Gastrocnemius medialis (tissue), 4 donors: ENCODE measurements around the gene PHOSPHO2. TPM values are rescaled to one million over a fixed set of nuclear protein-coding genes. Genes with fewer than 3 reads are reported as not detected.

Experiments
- ATAC-seq, 2 donors: fragments of 150-250 bp; one replicate each; pipeline ENCODE4 v1.9.1; 2016
- DNase-seq, 2 donors: peaks; one replicate each; pipeline ENCODE4 v3.0.0-alpha.2; 2019
- H3K27ac ChIP-seq, 4 donors: fragments of 200-600 bp; sonication (generic); 1 replicate in 1 of 4; 2 replicates in 3 of 4; pipeline ENCODE4 v1.5.1; 2016 to 2018; ENCODE audit warnings: mild to moderate bottlenecking in 2 of 4, moderate library complexity in 1 of 4
- H3K27me3 ChIP-seq, 3 donors: fragments of 200-600 bp; sonication (generic) in 2 of 3; 1 replicate in 1 of 3; 2 replicates in 2 of 3; pipeline versions ENCODE4 v1.5.1 to v1.6.0; 2016 to 2019; ENCODE audit warnings: mild to moderate bottlenecking in 1 of 3, moderate library complexity in 1 of 3
- H3K36me3 ChIP-seq, 2 donors: fragments of 200-600 bp; sonication (generic) in 1 of 2; one replicate each; pipeline ENCODE4 v1.5.1; 2017 to 2018
- H3K4me1 ChIP-seq, 2 donors: fragments of 200-600 bp; sonication (generic) in 1 of 2; one replicate each; pipeline ENCODE4 v1.5.1; 2016 to 2017; ENCODE audit warnings: mild to moderate bottlenecking in 2 of 2
- H3K4me3 ChIP-seq, 4 donors: fragments of 200-600 bp; sonication (generic) in 3 of 4; 1 replicate in 1 of 4; 2 replicates in 3 of 4; pipeline ENCODE4 v1.5.1; 2016 to 2019; ENCODE audit warnings: mild to moderate bottlenecking in 2 of 4
- H3K9me3 ChIP-seq, 3 donors: fragments of 200-600 bp; sonication (generic) in 2 of 3; 1 replicate in 1 of 3; 2 replicates in 2 of 3; pipeline ENCODE4 v1.5.1; 2016 to 2019
- CTCF ChIP-seq, 5 experiments: fragments of 450-650 bp in 3 of 5; fragments of 200-600 bp in 2 of 5; sonication (generic) in 2 of 5; IDR thresholded peaks in 4 of 5; conservative IDR thresholded peaks in 1 of 5; 1 replicate in 4 of 5; 2 replicates in 1 of 5; pipeline ENCODE4 v1.5.1; 2016 to 2019; ENCODE audit warnings: antibody characterized with exemption in 5 of 5, mild to moderate bottlenecking in 3 of 5, moderate library complexity in 3 of 5
- POLR2A ChIP-seq, 2 donors: fragments of 450-650 bp; IDR thresholded peaks; one replicate each; pipeline ENCODE4 v1.6.1; 2017; ENCODE audit warnings: antibody characterized with exemption in 2 of 2, mild to moderate bottlenecking in 2 of 2, moderate library complexity in 2 of 2
- in situ Hi-C, 4 donors: fragments of 200-750 bp; cut with MboI; loops; one replicate each; pipeline versions ENCODE4 v1.15.0 to v1.8.0; 2017; ENCODE audit warnings: low sequenced_read_pairs in 4 of 4
- intact Hi-C: fragments of 100-400 bp; cut with DNase I; formaldehyde crosslinking; loops from one replicate; pipeline ENCODE4 v1.15.1; 2023; ENCODE audit warnings: low total_unique reads
- total RNA-seq, 4 donors: library from RNA; depleted of rRNA; stranded (reverse); fragments of >200 nt; gene quantifications; one replicate each; pipeline versions ENCODE4 v1.1.0 to v1.2.3, GENCODE V29; 2016

Gene PHOSPHO2, protein sequence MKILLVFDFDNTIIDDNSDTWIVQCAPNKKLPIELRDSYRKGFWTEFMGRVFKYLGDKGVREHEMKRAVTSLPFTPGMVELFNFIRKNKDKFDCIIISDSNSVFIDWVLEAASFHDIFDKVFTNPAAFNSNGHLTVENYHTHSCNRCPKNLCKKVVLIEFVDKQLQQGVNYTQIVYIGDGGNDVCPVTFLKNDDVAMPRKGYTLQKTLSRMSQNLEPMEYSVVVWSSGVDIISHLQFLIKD
- total RNA-seq, result 1 to 10 TPM; 2.0 to 9.4 (median 2.9) TPM

DNA sequence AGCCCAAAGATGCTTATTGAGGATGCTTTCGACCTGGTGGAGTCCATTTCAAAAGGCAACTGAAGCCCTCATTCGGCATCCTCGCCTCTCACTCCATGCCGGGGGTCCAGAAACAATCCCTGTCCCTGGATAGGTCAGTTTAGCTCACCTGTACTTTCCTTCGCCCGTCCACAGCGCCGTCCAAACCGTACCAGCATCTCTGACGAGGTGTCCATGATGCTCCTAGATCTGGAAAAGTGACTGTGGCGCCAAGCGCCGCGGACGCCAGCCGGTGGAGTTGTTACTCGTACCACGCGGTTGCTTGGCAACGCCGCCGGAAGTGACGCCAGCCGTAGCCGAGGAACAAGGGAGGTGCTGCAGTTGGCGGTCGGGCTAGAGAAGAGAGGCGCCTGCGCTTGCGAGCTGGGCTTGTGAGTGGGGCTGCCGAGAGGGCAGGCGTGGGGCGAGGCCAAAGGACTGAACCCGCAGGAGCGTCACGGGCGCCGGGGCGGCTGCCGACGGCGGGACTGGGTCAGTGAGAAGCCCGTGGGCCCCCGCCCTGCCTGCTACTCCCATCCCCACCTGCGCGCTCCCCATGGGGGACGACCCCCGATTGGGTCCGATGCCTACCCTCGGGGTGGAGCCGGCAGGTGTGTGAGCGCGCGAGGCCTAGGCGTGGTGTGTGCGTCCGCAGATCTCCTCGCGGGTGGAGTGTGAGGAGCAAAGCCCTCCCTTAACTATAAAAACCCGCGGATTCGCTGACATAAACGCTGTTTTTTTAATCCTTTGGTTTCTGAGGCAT, at the start of gene PHOSPHO2, which contains the start of gene CFAP210:
PHOSPHO2 (plus strand) TSS at position 357 of the 781 bp plus-strand sequence. CDS start 6,503 bp downstream, outside the sequence.
CFAP210 (minus strand) TSS at position 293 of the 781 bp plus-strand sequence; CDS start at position 215, 78 bp downstream.
- H3K4me1 ChIP-seq, result peaks cover 13 to 14% of the 10 kb centered on the region in 2 donors
- H3K36me3 ChIP-seq, result no peaks in the 10 kb centered on the region
- peak; percentile 98 to 99 for ATAC-seq
- H3K27me3 ChIP-seq, result no peaks in the 10 kb centered on the region
- TF ChIP-seq POLR2A (IDR thresholded peaks at IDR 0.05) (peak; percentile 74 to 77), CTCF (IDR thresholded peaks at IDR 0.05 in 4 of 5, conservative IDR thresholded peaks at IDR 0.05 in 1 of 5) (no peak)
- in situ Hi-C loops (no loop called here), intact Hi-C loops (loop anchor here (2.0 to 5.0 kb wide), 2 partner anchors 38 to 112 kb away; partner anchors contain the start of genes KLHL23 and PPIG)
- H3K9me3 ChIP-seq, result no peaks in the 10 kb centered on the region
- H3K27ac ChIP-seq, result peak within 1 kb of the TSS; percentile 83 to 90 (median 87)
- peak within 1 kb of the TSS; percentile 87 to 93 (median 88) for H3K4me3 ChIP-seq
- peak; percentile 96 to 99 for DNase-seq

- Histone ChIP-seq H3K27me3 (no peaks in the 10 kb centered on the region), H3K27ac (no peak overlapping the region), H3K4me3 (no peak overlapping the region), H3K4me1 (no peaks in the 10 kb centered on the region), H3K36me3 (no peaks in the 10 kb centered on the region), H3K9me3 (no peaks in the 10 kb centered on the region)
- TF ChIP-seq POLR2A (IDR thresholded peaks at IDR 0.05) (no peak), CTCF (IDR thresholded peaks at IDR 0.05 in 4 of 5, conservative IDR thresholded peaks at IDR 0.05 in 1 of 5) (no peak)
- in situ Hi-C loops (no loop called here), intact Hi-C loops (no loop called here)
- DNase-seq (no peak), ATAC-seq (no peak)
Measured at GRCh38 chr2:169647496-169647895, 46.8 kb upstream of the PHOSPHO2 start.

- in situ Hi-C loops (no loop called here), intact Hi-C loops (no loop called here)
- Histone ChIP-seq H3K4me1 (no peaks in the 10 kb centered on the region), H3K36me3 (no peaks in the 10 kb centered on the region), H3K27ac (no peak overlapping the region), H3K27me3 (no peaks in the 10 kb centered on the region), H3K9me3 (no peaks in the 10 kb centered on the region), H3K4me3 (no peak overlapping the region)
- TF ChIP-seq POLR2A (IDR thresholded peaks at IDR 0.05), result no peak
- TF ChIP-seq CTCF (IDR thresholded peaks at IDR 0.05 in 4 of 5, conservative IDR thresholded peaks at IDR 0.05 in 1 of 5), result no peak
- no peak for DNase-seq
- no peak for ATAC-seq
Measured at GRCh38 chr2:169649278-169649677, 45.0 kb upstream of the PHOSPHO2 start.

GRCh38 chr2:169653636-169654035, 40.6 kb upstream of the PHOSPHO2 start:
- in situ Hi-C loops, result no loop called here
- Histone ChIP-seq H3K27me3 (peaks cover 0 to 3% (median 0%) of the 10 kb centered on the region in 3 donors), H3K4me1 (no peaks in the 10 kb centered on the region), H3K27ac (no peak overlapping the region), H3K36me3 (no peaks in the 10 kb centered on the region), H3K9me3 (no peaks in the 10 kb centered on the region), H3K4me3 (no peak overlapping the region)
- intact Hi-C loops, result no loop called here
- TF ChIP-seq POLR2A (IDR thresholded peaks at IDR 0.05), result no peak
- TF ChIP-seq CTCF (IDR thresholded peaks at IDR 0.05 in 4 of 5, conservative IDR thresholded peaks at IDR 0.05 in 1 of 5), result no peak
- ATAC-seq (no peak), DNase-seq (no peak)
